Uterus (tissue), 4 donors: ENCODE measurements around the gene PANX1. TPM values are rescaled to one million over a fixed set of nuclear protein-coding genes. Genes with fewer than 3 reads are reported as not detected.

Experiments used
- DNase-seq, 2 donors: peaks; one replicate each; pipeline ENCODE4 v3.0.0-alpha.2; 2019 to 2020
- H3K27ac ChIP-seq, 2 donors: fragments of 200-600 bp; sonication (generic); 1 replicate in 1 of 2; 2 replicates in 1 of 2; pipeline ENCODE4 v1.5.1; 2016 to 2018
- H3K27me3 ChIP-seq, 2 donors: fragments of 200-600 bp; sonication (generic); one replicate each; pipeline ENCODE4 v1.5.1; 2018 to 2019; ENCODE audit warnings: control low read depth in 1 of 2
- H3K36me3 ChIP-seq, 2 donors: fragments of 200-600 bp; sonication (generic); one replicate each; pipeline ENCODE4 v1.5.1; 2019; ENCODE audit warnings: control low read depth in 1 of 2
- H3K4me1 ChIP-seq, 2 donors: fragments of 200-600 bp; sonication (generic); one replicate each; pipeline ENCODE4 v1.5.1; 2018 to 2019; ENCODE audit warnings: control low read depth in 1 of 2
- H3K4me3 ChIP-seq, 2 donors: fragments of 200-600 bp; sonication (generic); 1 replicate in 1 of 2; 2 replicates in 1 of 2; pipeline ENCODE4 v1.5.1; 2018 to 2019; ENCODE audit warnings: mild to moderate bottlenecking in 1 of 2
- H3K9me3 ChIP-seq, 2 donors: fragments of 200-600 bp; sonication (generic); one replicate each; pipeline ENCODE4 v1.5.1; 2019; ENCODE audit warnings: control low read depth in 1 of 2
- CTCF ChIP-seq, 4 experiments: fragments of 200-600 bp in 2 of 4; fragments of 450-650 bp in 2 of 4; sonication (generic) in 2 of 4; IDR thresholded peaks; one replicate each; pipeline ENCODE4 v1.5.1; 2016 to 2019; ENCODE audit warnings: antibody characterized with exemption in 4 of 4, mild to moderate bottlenecking in 2 of 4, moderate library complexity in 1 of 4
- POLR2A ChIP-seq, 2 donors: fragments of 450-650 bp; IDR thresholded peaks; one replicate each; pipeline ENCODE4 v1.6.1; 2016; ENCODE audit warnings: antibody characterized with exemption in 2 of 2, mild to moderate bottlenecking in 1 of 2, moderate library complexity in 1 of 2
- intact Hi-C: fragments of 100-400 bp; cut with DNase I; formaldehyde crosslinking; loops from one replicate; pipeline ENCODE4 v1.15.1; 2023; ENCODE audit warnings: low total_unique reads
- total RNA-seq, 4 donors: library from RNA; depleted of rRNA in 3 of 4; stranded (reverse); fragments of >200 nt in 3 of 4; gene quantifications; one replicate each; pipeline versions ENCODE4 v1.1.0 to v1.2.4, GENCODE V29; 2014 to 2023
- donor health status: DM: yes; HTN: yes; CAD: no.

The PANX1 gene
- total RNA-seq, 4 donors from 2014 or later, result 4.1 to 37.9 (median 15.1) TPM

- H3K4me1 ChIP-seq, result peaks cover 0 to 6% of the 10 kb centered on the region in 2 donors
- no peak overlapping the region for H3K27ac ChIP-seq
- H3K9me3 ChIP-seq, result no peaks in the 10 kb centered on the region
- H3K27me3 ChIP-seq, result no peaks in the 10 kb centered on the region
- H3K4me3 ChIP-seq, result no peak overlapping the region
- intact Hi-C loops, result no loop called here
- no peak for DNase-seq
- TF ChIP-seq CTCF (IDR thresholded peaks at IDR 0.05), result no peak
- no peak for TF ChIP-seq POLR2A (IDR thresholded peaks at IDR 0.05)
- no peaks in the 10 kb centered on the region for H3K36me3 ChIP-seq
These were observed 19.5 kb downstream of the PANX1 start for GRCh38 chr11:94148189-94148588.

DNA sequence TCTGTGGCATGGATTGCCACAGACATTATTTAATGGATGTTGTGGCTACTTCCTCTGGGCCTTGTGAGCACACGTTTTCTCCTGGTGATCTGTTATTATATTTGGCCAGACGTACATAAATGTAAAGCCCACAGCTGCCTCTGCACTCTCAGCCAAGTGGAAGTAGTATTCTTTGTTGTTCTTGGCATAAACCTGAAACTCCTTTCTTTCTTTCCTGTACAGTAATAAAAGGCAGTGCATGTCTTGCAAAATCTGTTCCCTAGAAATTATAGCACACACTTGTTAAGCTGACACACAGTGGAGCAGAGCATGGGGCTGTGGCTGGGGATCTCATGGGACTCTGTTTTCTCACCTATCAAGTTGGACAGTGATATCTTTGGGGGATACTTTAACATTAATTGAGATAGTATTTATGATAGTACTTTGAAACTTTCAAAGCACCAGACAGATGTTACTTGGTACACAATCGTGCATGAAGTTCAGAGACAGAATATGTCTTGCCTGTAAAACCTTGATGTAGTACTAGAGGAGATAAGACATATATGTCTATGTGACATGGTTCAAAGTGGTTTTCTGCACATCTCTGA lies 20.9 kb downstream of the PANX1 start:
- DNase-seq, result no peak
- intact Hi-C loops, result no loop called here
- no peaks in the 10 kb centered on the region for H3K9me3 ChIP-seq
- H3K4me1 ChIP-seq, result peaks cover 0 to 6% of the 10 kb centered on the region in 2 donors
- no peak for TF ChIP-seq CTCF (IDR thresholded peaks at IDR 0.05)
- no peak overlapping the region for H3K27ac ChIP-seq
- no peaks in the 10 kb centered on the region for H3K36me3 ChIP-seq
- H3K27me3 ChIP-seq, result no peaks in the 10 kb centered on the region
- H3K4me3 ChIP-seq, result no peak overlapping the region

- Histone ChIP-seq H3K9me3 (no peaks in the 10 kb centered on the region), H3K4me1 (peaks cover 0 to 6% of the 10 kb centered on the region in 2 donors), H3K4me3 (no peak overlapping the region), H3K27ac (no peak overlapping the region), H3K36me3 (no peaks in the 10 kb centered on the region), H3K27me3 (no peaks in the 10 kb centered on the region)
- intact Hi-C loops, result no loop called here
- TF ChIP-seq POLR2A (IDR thresholded peaks at IDR 0.05), result no peak
- no peak for TF ChIP-seq CTCF (IDR thresholded peaks at IDR 0.05)
- no peak for DNase-seq
These were observed 21.4 kb downstream of the PANX1 start for GRCh38 chr11:94150056-94150455.

DNA sequence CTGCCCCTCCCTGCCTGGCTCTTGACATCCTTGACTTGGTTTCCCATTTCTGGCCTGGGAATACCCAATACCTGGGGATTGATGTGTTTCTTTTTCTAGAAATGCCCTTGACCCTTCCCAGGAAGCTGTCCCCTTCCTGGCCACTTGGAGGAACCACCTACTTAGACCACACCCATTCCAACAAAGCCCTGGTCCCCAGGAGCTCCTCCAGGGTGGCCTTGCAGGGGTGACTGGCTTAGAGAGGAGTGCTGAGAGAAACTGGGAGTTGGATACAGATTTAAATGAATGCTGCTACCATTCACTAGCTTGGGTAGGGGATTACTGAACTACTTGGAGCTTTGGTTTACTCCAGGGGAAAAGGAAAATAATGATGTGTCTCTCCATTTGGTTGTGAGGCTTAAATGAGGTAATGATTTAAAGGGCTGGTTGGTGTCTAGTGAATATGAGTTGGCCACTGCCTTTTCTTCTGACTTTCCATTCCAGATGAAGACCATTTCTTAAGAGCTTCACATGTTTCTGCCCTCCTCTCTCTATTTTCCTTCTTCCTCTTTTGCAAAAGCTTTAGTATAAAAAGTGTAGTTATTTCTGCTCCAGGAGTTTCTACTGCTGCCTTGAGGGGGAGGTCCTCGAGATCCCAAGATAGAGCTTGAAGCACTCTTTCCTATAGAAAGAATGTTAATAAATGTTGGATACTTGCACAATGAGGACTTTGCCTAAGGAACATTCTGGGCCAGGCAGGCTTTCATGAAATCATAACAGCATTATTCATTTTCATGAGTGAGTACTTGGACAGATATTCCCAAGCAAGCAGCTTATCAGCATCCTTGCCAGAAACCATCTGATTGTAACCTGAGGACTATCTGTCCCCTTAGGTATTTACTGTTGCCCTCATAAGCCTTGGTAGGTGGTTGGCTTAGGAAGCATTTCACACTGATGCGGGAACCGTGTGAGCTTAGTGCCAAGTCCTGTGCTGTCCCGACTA lies 22.4 kb downstream of the PANX1 start:
- DNase-seq, result no peak
- H3K27me3 ChIP-seq, result no peaks in the 10 kb centered on the region
- no peak for TF ChIP-seq POLR2A (IDR thresholded peaks at IDR 0.05)
- no peak for TF ChIP-seq CTCF (IDR thresholded peaks at IDR 0.05)
- H3K36me3 ChIP-seq, result no peaks in the 10 kb centered on the region
- peak overlapping the region in 1 of 2 donors; percentile 4 for H3K27ac ChIP-seq
- no peak overlapping the region for H3K4me3 ChIP-seq
- H3K9me3 ChIP-seq, result no peaks in the 10 kb centered on the region
- peaks cover 0 to 6% of the 10 kb centered on the region in 2 donors for H3K4me1 ChIP-seq
- intact Hi-C loops, result no loop called here
